Stimulated activated CD4-positive, alpha-beta T cell treated with anti-CD3 and anti-CD28 coated beads, Interleukin-1b, Interleukin-23, amount 100 ng/mL, for 4 hours (primary cell): ENCODE results near the gene PAM.
"Not testable (repeated sequence)": the region's sequence is repeated elsewhere in the genome, so short reads cannot be mapped to it uniquely, and the experiment has no call there.

ENCODE experiments used
- DNase-seq, 2 donors: peaks; one replicate each; pipeline ENCODE4 v3.0.0-alpha.2; 2020; ENCODE audit warnings: low read depth in 2 of 2

PAM gene

GRCh38 chr5:102902647-102903046 lies 147.5 kb downstream of the PAM start:
- no peak for DNase-seq

GRCh38 chr5:102903074-102903871 lies 148.2 kb downstream of the PAM start:
- no peak for DNase-seq

GRCh38 chr5:102905056-102905455 lies 150.0 kb downstream of the PAM start:
- DNase-seq = no peak

GRCh38 chr5:102907099-102907498 lies 152.0 kb downstream of the PAM start:
- not testable (repeated sequence) for DNase-seq

- DNase-seq = no peak
These were observed 155.4 kb downstream of the PAM start for GRCh38 chr5:102910240-102911226.

GRCh38 chr5:102911973-102912372 lies 156.9 kb downstream of the PAM start:
- DNase-seq = no peak

GRCh38 chr5:102916109-102916508 lies 161.0 kb downstream of the PAM start:
- no peak for DNase-seq

- DNase-seq = no peak
These were observed 164.0 kb downstream of the PAM start for GRCh38 chr5:102918986-102919610.

GRCh38 chr5:102920762-102921161 lies 165.7 kb downstream of the PAM start:
- no peak for DNase-seq

GRCh38 chr5:102921341-102922044 lies 166.4 kb downstream of the PAM start:
- DNase-seq = no peak

GRCh38 chr5:102922111-102922720 lies 167.1 kb downstream of the PAM start:
- no peak for DNase-seq

GRCh38 chr5:102922799-102923477 lies 167.8 kb downstream of the PAM start:
- DNase-seq = no peak

GRCh38 chr5:102924963-102925362 lies 169.9 kb downstream of the PAM start:
- no peak for DNase-seq

- no peak for DNase-seq
These were observed 171.9 kb downstream of the PAM start for GRCh38 chr5:102927007-102927406.

- no peak for DNase-seq
These were observed 175.1 kb downstream of the PAM start for GRCh38 chr5:102930244-102930643.

- no peak for DNase-seq
These were observed 176.1 kb downstream of the PAM start for GRCh38 chr5:102931085-102931725.

GRCh38 chr5:102932781-102933180 lies 177.7 kb downstream of the PAM start:
- no peak for DNase-seq

GRCh38 chr5:102933316-102933715 lies 178.2 kb downstream of the PAM start:
- no peak for DNase-seq

- no peak for DNase-seq
These were observed 178.8 kb downstream of the PAM start for GRCh38 chr5:102933721-102934459.
